Activated CD4-positive, alpha-beta T cell treated with anti-CD3 and anti-CD28 coated beads, Interleukin-2, amount 50 U/mL, for 16 hours (primary cell): ENCODE measurements around the gene TRPM4.

Experiments used
- DNase-seq: peaks from one replicate; pipeline ENCODE4 v3.0.0-alpha.2; 2020

TRPM4 gene

GRCh38 chr19:49243726-49244125 is 86.1 kb downstream of the TRPM4 start:
- DNase-seq: no peak

- DNase-seq: no peak
Observed at GRCh38 chr19:49244256-49244655, 86.7 kb downstream of the TRPM4 start.

- DNase-seq: no peak
Observed at GRCh38 chr19:49247676-49248075, 90.1 kb downstream of the TRPM4 start.

GRCh38 chr19:49249933-49250332 is 92.3 kb downstream of the TRPM4 start:
- DNase-seq: no peak

GRCh38 chr19:49255674-49256073 is 98.1 kb downstream of the TRPM4 start:
- no peak for DNase-seq

- DNase-seq: no peak
Observed at GRCh38 chr19:49256691-49257090, 99.1 kb downstream of the TRPM4 start.
